ENCODE results near the gene AACS. TPM values are rescaled to one million over a fixed set of nuclear protein-coding genes. Genes with fewer than 3 reads are reported as not detected.

AACS gene
- total RNA-seq, 4 donors from 2014 or later = 15.3 to 79.1 (median 29.7) TPM

- TF ChIP-seq, protein P1, sequence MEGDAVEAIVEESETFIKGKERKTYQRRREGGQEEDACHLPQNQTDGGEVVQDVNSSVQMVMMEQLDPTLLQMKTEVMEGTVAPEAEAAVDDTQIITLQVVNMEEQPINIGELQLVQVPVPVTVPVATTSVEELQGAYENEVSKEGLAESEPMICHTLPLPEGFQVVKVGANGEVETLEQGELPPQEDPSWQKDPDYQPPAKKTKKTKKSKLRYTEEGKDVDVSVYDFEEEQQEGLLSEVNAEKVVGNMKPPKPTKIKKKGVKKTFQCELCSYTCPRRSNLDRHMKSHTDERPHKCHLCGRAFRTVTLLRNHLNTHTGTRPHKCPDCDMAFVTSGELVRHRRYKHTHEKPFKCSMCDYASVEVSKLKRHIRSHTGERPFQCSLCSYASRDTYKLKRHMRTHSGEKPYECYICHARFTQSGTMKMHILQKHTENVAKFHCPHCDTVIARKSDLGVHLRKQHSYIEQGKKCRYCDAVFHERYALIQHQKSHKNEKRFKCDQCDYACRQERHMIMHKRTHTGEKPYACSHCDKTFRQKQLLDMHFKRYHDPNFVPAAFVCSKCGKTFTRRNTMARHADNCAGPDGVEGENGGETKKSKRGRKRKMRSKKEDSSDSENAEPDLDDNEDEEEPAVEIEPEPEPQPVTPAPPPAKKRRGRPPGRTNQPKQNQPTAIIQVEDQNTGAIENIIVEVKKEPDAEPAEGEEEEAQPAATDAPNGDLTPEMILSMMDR (IDR thresholded peaks at IDR 0.05; ENCODE audit: low read depth) = no peak
Measured at GRCh38 chr12:125152463-125152862, 87.2 kb downstream of the AACS start.

GRCh38 chr12:125155366-125155765 lies 90.1 kb downstream of the AACS start:
- TF ChIP-seq, protein P1 (IDR thresholded peaks at IDR 0.05; ENCODE audit: low read depth) = no peak

DNA sequence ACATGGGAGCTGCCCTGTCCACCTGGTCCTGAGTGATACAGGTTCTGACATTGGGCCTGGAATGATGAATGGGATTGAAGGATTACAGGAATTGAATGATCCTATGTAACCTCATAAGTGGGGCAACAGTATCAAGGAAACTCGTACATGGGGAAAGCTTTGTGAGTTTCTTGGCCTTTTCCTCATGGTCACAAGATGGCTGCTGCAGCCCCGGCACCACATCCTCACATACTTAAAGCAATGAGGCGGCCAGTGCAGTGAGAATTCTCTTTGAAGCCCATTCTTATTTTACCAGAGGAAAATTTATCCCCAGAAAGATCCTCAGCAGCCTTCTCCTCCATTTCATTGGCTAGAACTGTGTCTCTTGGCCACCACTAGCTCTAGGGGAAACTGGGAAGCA lies 91.9 kb downstream of the AACS start:
- TF ChIP-seq, protein P1 (IDR thresholded peaks at IDR 0.05; ENCODE audit: low read depth) = no peak

- TF ChIP-seq, protein P1 (IDR thresholded peaks at IDR 0.05; ENCODE audit: low read depth) = no peak
Measured at GRCh38 chr12:125159702-125160101, 94.5 kb downstream of the AACS start.

- TF ChIP-seq, protein P1 (IDR thresholded peaks at IDR 0.05; ENCODE audit: low read depth) = no peak
Measured at GRCh38 chr12:125160281-125160955, 95.2 kb downstream of the AACS start.

- TF ChIP-seq, protein P1 (IDR thresholded peaks at IDR 0.05; ENCODE audit: low read depth) = no peak
Measured at GRCh38 chr12:125161712-125162022, 96.4 kb downstream of the AACS start.

DNA sequence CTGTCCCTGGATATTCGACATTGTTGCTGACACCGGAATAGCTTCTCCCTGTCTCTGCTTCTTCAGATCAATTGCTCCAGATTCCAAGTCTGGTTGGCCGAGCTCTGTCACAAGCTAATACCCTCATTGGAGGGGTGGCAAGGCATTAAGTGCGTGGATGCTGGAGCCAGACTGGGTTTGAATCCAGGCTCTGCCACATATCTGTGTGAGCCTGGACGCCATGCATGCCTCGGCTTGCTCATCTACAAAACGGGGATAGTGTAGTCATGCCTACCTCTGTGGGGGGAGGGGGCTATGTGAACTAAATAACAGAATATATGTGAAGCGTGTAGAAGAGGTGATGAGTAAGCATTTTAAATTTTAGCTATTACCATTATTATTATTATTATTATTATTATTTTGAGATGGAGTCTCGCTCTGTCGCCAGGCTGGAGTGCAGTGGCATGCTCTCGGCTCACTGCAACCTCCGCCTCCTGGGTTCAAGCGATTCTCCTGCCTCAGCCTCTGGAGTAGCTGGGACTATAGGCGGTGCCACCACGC lies 97.3 kb downstream of the AACS start:
- TF ChIP-seq, protein P1 (IDR thresholded peaks at IDR 0.05; ENCODE audit: low read depth) = no peak
